ENCODE results near the gene CD200. TPM values are rescaled to one million over a fixed set of nuclear protein-coding genes. Genes with fewer than 3 reads are reported as not detected.
A peak's percentile ranks its signal among the peaks of the same experiment; 100 is the strongest.

Gene CD200
- total RNA-seq, 1 donor from 2014 or later, result 20.1 TPM

DNA sequence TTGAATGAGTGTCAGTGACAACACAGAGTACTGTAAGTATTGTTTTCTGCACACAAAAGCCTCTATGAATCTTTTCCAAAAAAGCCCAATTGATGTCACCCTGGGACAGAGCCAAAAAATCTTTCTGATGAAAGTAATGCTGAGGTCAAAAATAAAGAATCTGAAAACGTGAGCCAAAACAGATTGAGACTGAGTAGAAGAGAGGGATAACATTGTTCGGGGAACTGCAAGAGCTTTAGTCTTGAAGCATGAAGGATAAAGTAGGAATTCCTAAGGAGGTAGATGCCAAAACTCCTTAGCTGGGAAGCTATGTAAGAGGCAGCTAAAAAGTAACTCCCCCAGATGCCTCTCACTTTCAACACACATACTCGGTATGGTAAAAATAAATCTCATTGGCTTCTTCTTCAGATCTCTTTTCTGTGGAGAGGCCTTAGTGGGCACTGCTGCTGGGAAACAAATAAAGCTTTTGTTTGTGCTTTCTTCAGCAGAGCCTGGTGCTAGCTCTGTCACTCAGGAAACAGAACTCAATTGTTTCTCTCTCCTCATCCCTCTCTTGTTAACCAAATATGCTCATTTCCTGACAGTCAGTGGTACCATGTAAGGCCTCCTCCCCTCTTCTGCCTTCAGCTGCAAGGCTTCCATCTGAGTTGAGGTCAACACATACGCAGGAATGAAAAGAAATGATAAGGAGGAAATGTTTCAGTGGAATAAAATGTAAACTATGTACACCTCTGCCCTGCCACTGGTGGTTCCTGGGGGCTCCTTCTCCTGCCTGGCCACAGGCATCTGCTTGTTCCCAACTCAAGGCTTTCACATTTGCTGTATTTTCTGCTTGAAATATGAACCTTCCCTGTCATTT lies 58.1 kb downstream of the CD200 start:
- no peaks in the 10 kb centered on the region for H3K36me3 Mint-ChIP-seq
- DNase-seq (ENCODE audit: extremely low spot score, unreplicated experiment), result no peak
- H3K27me3 Mint-ChIP-seq, result no peaks in the 10 kb centered on the region
- no peak overlapping the region for H3K4me3 Mint-ChIP-seq
- peaks cover 5% of the 10 kb centered on the region for H3K9me3 Mint-ChIP-seq
- peaks cover 12% of the 10 kb centered on the region for H3K4me1 Mint-ChIP-seq (ENCODE audit: unreplicated experiment)
- TF ChIP-seq, protein P1, sequence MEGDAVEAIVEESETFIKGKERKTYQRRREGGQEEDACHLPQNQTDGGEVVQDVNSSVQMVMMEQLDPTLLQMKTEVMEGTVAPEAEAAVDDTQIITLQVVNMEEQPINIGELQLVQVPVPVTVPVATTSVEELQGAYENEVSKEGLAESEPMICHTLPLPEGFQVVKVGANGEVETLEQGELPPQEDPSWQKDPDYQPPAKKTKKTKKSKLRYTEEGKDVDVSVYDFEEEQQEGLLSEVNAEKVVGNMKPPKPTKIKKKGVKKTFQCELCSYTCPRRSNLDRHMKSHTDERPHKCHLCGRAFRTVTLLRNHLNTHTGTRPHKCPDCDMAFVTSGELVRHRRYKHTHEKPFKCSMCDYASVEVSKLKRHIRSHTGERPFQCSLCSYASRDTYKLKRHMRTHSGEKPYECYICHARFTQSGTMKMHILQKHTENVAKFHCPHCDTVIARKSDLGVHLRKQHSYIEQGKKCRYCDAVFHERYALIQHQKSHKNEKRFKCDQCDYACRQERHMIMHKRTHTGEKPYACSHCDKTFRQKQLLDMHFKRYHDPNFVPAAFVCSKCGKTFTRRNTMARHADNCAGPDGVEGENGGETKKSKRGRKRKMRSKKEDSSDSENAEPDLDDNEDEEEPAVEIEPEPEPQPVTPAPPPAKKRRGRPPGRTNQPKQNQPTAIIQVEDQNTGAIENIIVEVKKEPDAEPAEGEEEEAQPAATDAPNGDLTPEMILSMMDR (conservative IDR thresholded peaks at IDR 0.05), result no peak
- H3K27ac Mint-ChIP-seq, result peak overlapping the region; percentile 25

DNA sequence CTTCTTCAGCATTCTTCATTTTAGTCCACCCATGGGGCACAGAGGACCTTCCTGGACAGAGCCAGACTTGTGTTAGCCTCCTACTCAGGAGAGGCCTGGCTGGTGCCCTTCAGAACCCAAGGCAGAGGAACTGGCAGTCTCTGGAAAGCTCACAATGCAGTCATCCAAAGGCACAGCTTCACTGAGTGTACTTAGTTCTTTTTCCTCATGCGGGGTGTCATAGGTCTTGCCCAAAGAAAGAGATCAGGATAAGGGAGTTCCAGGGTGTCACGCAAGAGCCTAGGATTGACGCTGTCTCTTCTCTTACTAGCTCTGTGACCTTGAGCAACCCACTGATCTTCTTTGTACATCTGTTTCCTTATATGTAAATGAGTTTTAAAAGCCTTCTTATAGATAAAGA lies 58.7 kb downstream of the CD200 start:
- Mint-ChIP-seq H3K36me3 (no peaks in the 10 kb centered on the region), H3K4me1 (ENCODE audit: unreplicated experiment) (peaks cover 12% of the 10 kb centered on the region), H3K27me3 (no peaks in the 10 kb centered on the region), H3K27ac (peak overlapping the region; percentile 25), H3K9me3 (peaks cover 5% of the 10 kb centered on the region), H3K4me3 (no peak overlapping the region)
- TF ChIP-seq, protein P1 (conservative IDR thresholded peaks at IDR 0.05), result no peak
- DNase-seq (ENCODE audit: extremely low spot score, unreplicated experiment), result no peak

DNA sequence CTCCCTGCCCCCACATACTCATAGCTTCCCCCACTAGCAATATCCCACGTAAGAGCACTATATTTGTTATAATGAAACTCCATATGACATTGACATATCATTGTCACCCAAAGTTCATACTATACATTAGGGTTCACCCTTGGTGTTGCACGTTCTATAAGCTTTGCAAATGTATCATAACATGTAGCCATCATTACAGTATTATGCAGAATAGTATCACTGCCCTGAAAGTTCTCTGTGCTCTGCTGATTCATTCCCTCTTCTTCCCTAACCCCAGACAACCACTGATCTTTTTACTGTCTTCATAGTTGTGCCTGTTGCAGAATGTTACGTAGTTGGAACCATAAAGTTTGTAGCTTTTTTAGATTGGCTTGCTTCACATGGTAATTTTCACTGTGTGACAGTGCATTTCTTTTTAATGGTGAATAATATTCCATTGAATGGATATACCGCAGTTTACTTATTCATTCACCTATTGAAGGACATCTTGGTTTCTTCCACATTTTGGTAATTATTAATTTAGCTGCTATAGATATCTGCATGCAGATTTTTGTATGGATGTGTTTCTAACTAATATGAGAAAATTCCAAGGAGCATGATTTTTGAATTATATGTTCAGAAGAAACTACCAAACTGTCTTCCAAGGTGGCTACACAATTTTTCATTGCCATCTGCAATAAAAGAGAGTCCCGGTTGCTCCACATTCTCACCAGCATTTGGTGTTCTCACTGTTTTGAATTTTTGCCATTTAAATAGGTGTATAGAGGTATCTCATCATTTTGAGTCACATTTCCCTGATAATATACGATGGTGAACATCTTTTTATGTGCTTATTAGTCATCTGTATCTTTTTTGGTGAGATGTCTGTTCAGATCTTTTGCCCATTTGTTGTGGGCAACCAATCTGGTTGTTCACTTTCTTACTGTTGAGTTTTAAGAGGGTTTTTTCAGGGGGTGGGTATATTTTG lies 59.7 kb downstream of the CD200 start:
- Mint-ChIP-seq H3K27me3 (no peaks in the 10 kb centered on the region), H3K27ac (no peak overlapping the region), H3K36me3 (no peaks in the 10 kb centered on the region), H3K4me3 (no peak overlapping the region), H3K4me1 (ENCODE audit: unreplicated experiment) (peaks cover 12% of the 10 kb centered on the region), H3K9me3 (peaks cover 5% of the 10 kb centered on the region)
- DNase-seq (ENCODE audit: extremely low spot score, unreplicated experiment), result no peak
- TF ChIP-seq, protein P1 (conservative IDR thresholded peaks at IDR 0.05), result no peak

DNA sequence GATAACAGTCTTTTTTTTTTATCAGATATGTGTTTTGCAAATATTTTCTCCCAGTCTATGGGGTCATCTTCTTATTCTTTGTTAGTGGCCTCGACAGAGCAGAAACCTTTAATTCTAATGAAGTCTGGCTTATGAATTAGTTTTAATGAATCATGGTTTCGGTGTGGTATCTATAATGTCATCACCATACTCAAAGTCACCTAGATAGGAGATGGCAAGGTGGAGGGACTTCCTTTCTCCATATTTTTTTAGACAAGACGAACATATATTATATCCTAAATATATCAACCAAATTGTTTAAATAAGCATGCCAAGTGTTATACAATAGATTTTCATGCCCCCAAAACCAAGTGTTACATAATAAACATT lies 60.4 kb downstream of the CD200 start:
- peaks cover 5% of the 10 kb centered on the region for H3K9me3 Mint-ChIP-seq
- no peaks in the 10 kb centered on the region for H3K27me3 Mint-ChIP-seq
- H3K36me3 Mint-ChIP-seq, result no peaks in the 10 kb centered on the region
- no peak overlapping the region for H3K4me3 Mint-ChIP-seq
- TF ChIP-seq, protein P1 (conservative IDR thresholded peaks at IDR 0.05), result no peak
- no peak for DNase-seq (ENCODE audit: extremely low spot score, unreplicated experiment)
- no peak overlapping the region for H3K27ac Mint-ChIP-seq
- peaks cover 12% of the 10 kb centered on the region for H3K4me1 Mint-ChIP-seq (ENCODE audit: unreplicated experiment)

DNA sequence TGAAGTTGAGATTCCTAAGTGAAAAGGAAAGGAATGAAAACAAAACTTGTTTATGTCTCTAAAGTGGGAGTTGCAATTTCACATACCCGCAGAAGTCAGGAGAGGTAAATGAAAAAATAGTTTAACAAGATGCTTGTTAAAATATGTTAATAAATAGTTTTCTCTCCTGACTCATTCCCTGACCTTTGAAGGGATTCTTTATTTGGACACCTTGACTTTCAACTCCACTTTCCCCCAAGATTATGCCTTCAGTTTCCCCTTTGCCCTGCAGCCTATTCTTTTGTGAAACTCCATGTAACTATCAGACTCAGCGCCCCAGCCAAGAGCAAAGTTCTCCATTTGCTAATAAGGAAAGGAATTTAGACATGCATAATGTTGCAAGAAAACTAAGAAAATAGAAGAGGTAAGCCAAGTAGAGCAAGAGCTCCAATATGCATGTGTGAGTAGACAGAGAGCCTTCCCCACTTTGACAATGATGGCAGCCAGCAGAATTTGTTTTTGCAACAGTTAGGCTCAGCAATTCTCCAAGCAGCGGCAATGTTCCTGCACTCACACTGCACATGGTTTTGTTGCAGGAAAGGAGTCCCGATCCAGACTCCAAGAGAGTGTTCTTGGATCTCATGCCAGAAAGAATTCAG lies 61.2 kb downstream of the CD200 start:
- no peaks in the 10 kb centered on the region for H3K36me3 Mint-ChIP-seq
- no peak overlapping the region for H3K4me3 Mint-ChIP-seq
- no peak overlapping the region for H3K27ac Mint-ChIP-seq
- DNase-seq (ENCODE audit: extremely low spot score, unreplicated experiment), result no peak
- peaks cover 12% of the 10 kb centered on the region for H3K4me1 Mint-ChIP-seq (ENCODE audit: unreplicated experiment)
- H3K27me3 Mint-ChIP-seq, result no peaks in the 10 kb centered on the region
- TF ChIP-seq, protein P1 (conservative IDR thresholded peaks at IDR 0.05), result no peak
- H3K9me3 Mint-ChIP-seq, result peaks cover 5% of the 10 kb centered on the region
